Measurements from ENCODE around the gene HEXIM1. TPM values are rescaled to one million over a fixed set of nuclear protein-coding genes. Genes with fewer than 3 reads are reported as not detected.
"Not testable (repeated sequence)": the region's sequence is repeated elsewhere in the genome, so short reads cannot be mapped to it uniquely, and the experiment has no call there.

HEXIM1 gene
- polyA plus RNA-seq, 5 donors = 31.6 to 39.4 (median 37.0) TPM

- no peak for DNase-seq
Measured at GRCh38 chr17:45111850-45112249, 36.4 kb upstream of the HEXIM1 start.

- no peak for DNase-seq
Measured at GRCh38 chr17:45112559-45113423, 35.5 kb upstream of the HEXIM1 start.

- no peak for DNase-seq
Measured at GRCh38 chr17:45113424-45113754, 34.9 kb upstream of the HEXIM1 start.

- no peak for DNase-seq
Measured at GRCh38 chr17:45114117-45114932, 34.0 kb upstream of the HEXIM1 start.

- no peak for DNase-seq
Measured at GRCh38 chr17:45115015-45115625, 33.2 kb upstream of the HEXIM1 start.

GRCh38 chr17:45115871-45116270 is 32.4 kb upstream of the HEXIM1 start:
- no peak for DNase-seq

- DNase-seq = no peak
Measured at GRCh38 chr17:45116434-45117016, 31.8 kb upstream of the HEXIM1 start.

GRCh38 chr17:45117334-45117733 is 30.9 kb upstream of the HEXIM1 start:
- no peak for DNase-seq

- no peak for DNase-seq
Measured at GRCh38 chr17:45117848-45118646, 30.2 kb upstream of the HEXIM1 start.

GRCh38 chr17:45118691-45119090 is 29.6 kb upstream of the HEXIM1 start:
- no peak for DNase-seq

GRCh38 chr17:45119964-45120363 is 28.3 kb upstream of the HEXIM1 start:
- no peak for DNase-seq

- DNase-seq = no peak
Measured at GRCh38 chr17:45120558-45120957, 27.7 kb upstream of the HEXIM1 start.

- DNase-seq = no peak
Measured at GRCh38 chr17:45121055-45121454, 27.2 kb upstream of the HEXIM1 start.

- no peak for DNase-seq
Measured at GRCh38 chr17:45123076-45123770, 25.1 kb upstream of the HEXIM1 start.

- DNase-seq = no peak
Measured at GRCh38 chr17:45123930-45124796, 24.1 kb upstream of the HEXIM1 start.

GRCh38 chr17:45124797-45125122 is 23.5 kb upstream of the HEXIM1 start:
- DNase-seq = not testable (repeated sequence)

GRCh38 chr17:45125509-45125908 is 22.8 kb upstream of the HEXIM1 start:
- DNase-seq = no peak

- no peak for DNase-seq
Measured at GRCh38 chr17:45127207-45127547, 21.1 kb upstream of the HEXIM1 start.

GRCh38 chr17:45127548-45128300 is 20.6 kb upstream of the HEXIM1 start:
- no peak for DNase-seq

All from right lung (tissue), 5 donors.